NCI-H187 treated with DMSO at 0.1 percent for 48 hours (cell line): ENCODE data around the gene SLC11A2.
"Not testable (repeated sequence)": the region's sequence is repeated elsewhere in the genome, so short reads cannot be mapped to it uniquely, and the experiment has no call there.

ENCODE experiments used
- DNase-seq: peaks from one replicate; lab custom pipeline; 2025; lab: John Stamatoyannopoulos, UW

Gene SLC11A2

GRCh38 chr12:51025338-51025835 lies 797 bp downstream of the SLC11A2 start:
- no peak for DNase-seq

GRCh38 chr12:51023625-51024382 lies 2.4 kb downstream of the SLC11A2 start:
- no peak for DNase-seq

GRCh38 chr12:51021694-51022093 lies 4.5 kb downstream of the SLC11A2 start:
- DNase-seq, result no peak

GRCh38 chr12:51020448-51021182 lies 5.6 kb downstream of the SLC11A2 start:
- no peak for DNase-seq

GRCh38 chr12:51019927-51020326 lies 6.3 kb downstream of the SLC11A2 start:
- DNase-seq, result no peak

- DNase-seq, result no peak
Measured at GRCh38 chr12:51018956-51019355, 7.2 kb downstream of the SLC11A2 start.

GRCh38 chr12:51017452-51017851 lies 8.7 kb downstream of the SLC11A2 start:
- no peak for DNase-seq

GRCh38 chr12:51014467-51014866 lies 11.7 kb downstream of the SLC11A2 start:
- DNase-seq, result not testable (repeated sequence)

- DNase-seq, result no peak
Measured at GRCh38 chr12:51013441-51013840, 12.7 kb downstream of the SLC11A2 start.

GRCh38 chr12:51012570-51013236 lies 13.5 kb downstream of the SLC11A2 start:
- no peak for DNase-seq

GRCh38 chr12:51011955-51012354 lies 14.2 kb downstream of the SLC11A2 start:
- no peak for DNase-seq

GRCh38 chr12:51009056-51009440 lies 17.1 kb downstream of the SLC11A2 start:
- DNase-seq, result no peak

- no peak for DNase-seq
Measured at GRCh38 chr12:51008329-51009055, 17.7 kb downstream of the SLC11A2 start.

- DNase-seq, result no peak
Measured at GRCh38 chr12:51005671-51006070, 20.5 kb downstream of the SLC11A2 start.

- no peak for DNase-seq
Measured at GRCh38 chr12:51005030-51005429, 21.2 kb downstream of the SLC11A2 start.

GRCh38 chr12:51004504-51004903 lies 21.7 kb downstream of the SLC11A2 start:
- no peak for DNase-seq

GRCh38 chr12:51001799-51002198 lies 24.4 kb downstream of the SLC11A2 start:
- DNase-seq, result no peak

- no peak for DNase-seq
Measured at GRCh38 chr12:51000245-51000644, 25.9 kb downstream of the SLC11A2 start.

- no peak for DNase-seq
Measured at GRCh38 chr12:50999093-50999492, 27.1 kb downstream of the SLC11A2 start.

- no peak for DNase-seq
Measured at GRCh38 chr12:50992819-50993218, 33.4 kb downstream of the SLC11A2 start.

GRCh38 chr12:50991291-50991690 lies 34.9 kb downstream of the SLC11A2 start:
- DNase-seq, result no peak

- no peak for DNase-seq
Measured at GRCh38 chr12:50990791-50991190, 35.4 kb downstream of the SLC11A2 start.
